Motor neuron (in vitro differentiated cells): ENCODE results near the gene TBX2. TPM values are rescaled to one million over a fixed set of nuclear protein-coding genes. Genes with fewer than 3 reads are reported as not detected.
A peak's percentile ranks its signal among the peaks of the same experiment; 100 is the strongest.

Source experiments
- ATAC-seq, 8 experiments: fragments of 200-7000 bp; cut with Tn5 transposase; replicated peaks in 6 of 8; 2 replicates each; pipeline ENCODE4 v1.8.0; 2021; ENCODE audit warnings: mild to moderate bottlenecking in 8 of 8, moderate library complexity in 8 of 8
- H3K27ac ChIP-seq, 2 donors: fragments of 250-450 bp; sonication (Bioruptor Pico); 2 replicates each; pipeline ENCODE4 v1.9.0; 2021; ENCODE audit warnings: antibody characterized with exemption in 2 of 2, mild to moderate bottlenecking in 2 of 2, moderate library complexity in 1 of 2
- H3K4me1 ChIP-seq, 2 donors: fragments of 250-450 bp; sonication (Bioruptor Pico); replicated peaks in 1 of 2; 2 replicates each; pipeline ENCODE4 v1.6.1; 2021; ENCODE audit warnings: antibody characterized with exemption in 2 of 2, mild to moderate bottlenecking in 2 of 2, moderate library complexity in 1 of 2
- H3K4me3 ChIP-seq, 5 donors: fragments of 250-450 bp; sonication (Bioruptor Pico); 2 replicates each; pipeline ENCODE4 v1.9.0; 2021; ENCODE audit warnings: antibody characterized with exemption in 5 of 5, mild to moderate bottlenecking in 5 of 5, moderate library complexity in 4 of 5
- WGBS, 10 experiments: fragments of 450-650 bp; shearing (Covaris generic); methylation state at CpG; one replicate each; pipeline ENCODE4 v1.0.0; 2022; 5-methylcytosine and 5-hydroxymethylcytosine counted together
- in situ Hi-C, 9 experiments: fragments of 400-800 bp; cut with MboI; loops; one replicate each; pipeline ENCODE4 v1.15.0; 2021; ENCODE audit warnings: low sequenced_read_pairs in 9 of 9, low pct_unique_long_range_greater_than_20kb in 2 of 9; ENCODE audit not compliant: unreplicated experiment in 9 of 9
- total RNA-seq, 8 experiments: library from RNA; unstranded; fragments of 300-600 nt; gene quantifications; 2 replicates each; pipeline versions ENCODE4 v1.2.3 to v1.2.4, GENCODE V29; 2022

Gene TBX2
- total RNA-seq, 8 experiments from 2014 or later, result 0.25 to 2.9 (median 2.1) TPM

- 47 to 87% (median 55%) methylated on average over 3 to 14 of the region's 41 CpGs; no CpG with 5 or more reads in 6 of the 10 experiments for WGBS, 10 experiments
- Histone ChIP-seq H3K27ac (no peak overlapping the region), H3K4me1 (peaks cover 2 to 3% of the 10 kb centered on the region in 2 donors), H3K4me3 (no peak overlapping the region)
- ATAC-seq, result peak in 2 of 8 experiments; percentile 1 to 19
- in situ Hi-C loops, result loop anchor here in 3 of 9 experiments (25.0 kb wide), 1 partner anchor 429 kb away; no protein-coding TSS in a partner anchor
Measured at GRCh38 chr17:61408151-61409041, 8.8 kb downstream of the TBX2 start.

DNA sequence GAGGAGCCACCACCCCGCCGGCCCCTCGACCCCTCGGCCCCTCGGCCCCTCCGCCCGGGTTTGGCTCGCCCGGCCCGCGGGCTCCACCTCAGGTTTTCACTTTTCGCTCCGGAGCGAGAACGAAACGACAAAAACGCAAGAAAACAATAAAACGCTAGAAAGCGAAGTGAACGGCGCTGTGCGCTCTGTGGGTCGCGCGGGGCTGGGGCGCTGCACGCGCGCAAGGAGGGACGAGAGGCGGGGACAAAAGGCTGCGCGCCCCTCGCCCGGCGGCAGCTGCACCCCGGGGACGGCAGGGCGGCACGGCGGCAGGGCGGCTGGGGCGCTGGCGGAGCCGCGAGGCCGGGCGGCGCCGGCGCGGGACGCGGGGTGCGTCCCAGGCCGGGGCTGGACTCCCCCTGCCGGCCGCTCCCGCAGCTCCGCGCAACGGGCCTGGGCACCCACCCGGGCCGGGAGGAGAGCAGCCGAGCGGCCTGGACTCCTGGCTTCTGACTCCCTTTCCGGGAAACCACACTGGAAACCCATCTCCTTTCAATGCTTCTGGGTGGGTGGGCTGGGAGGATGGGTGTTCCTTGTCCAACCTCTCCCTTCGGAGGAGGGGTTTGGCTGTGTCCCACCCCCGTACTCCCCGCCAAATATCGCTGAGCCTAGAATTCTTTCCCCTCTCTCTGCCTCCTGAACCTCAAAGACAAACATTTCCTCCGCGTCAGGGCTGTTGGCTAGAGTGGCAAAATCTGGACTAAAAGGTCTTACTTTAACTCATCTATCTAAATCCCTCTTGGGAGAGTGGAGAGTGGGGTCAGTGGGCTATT, 9.9 kb downstream of the TBX2 start:
- ATAC-seq, result peak; percentile 29 to 76 (median 51)
- in situ Hi-C loops, result loop anchor here in 4 of 9 experiments (10.0 to 25.0 kb wide), 3 partner anchors 145 to 435 kb away; no protein-coding TSS in a partner anchor
- 0 to 48% (median 7%) methylated on average over 2 to 13 of the region's 73 CpGs; no CpG with 5 or more reads in 6 of the 10 experiments for WGBS, 10 experiments
- Histone ChIP-seq H3K4me1 (peaks cover 0 to 2% of the 10 kb centered on the region in 2 donors), H3K27ac (no peak overlapping the region), H3K4me3 (peak overlapping the region; percentile 38 to 50 (median 44))

DNA sequence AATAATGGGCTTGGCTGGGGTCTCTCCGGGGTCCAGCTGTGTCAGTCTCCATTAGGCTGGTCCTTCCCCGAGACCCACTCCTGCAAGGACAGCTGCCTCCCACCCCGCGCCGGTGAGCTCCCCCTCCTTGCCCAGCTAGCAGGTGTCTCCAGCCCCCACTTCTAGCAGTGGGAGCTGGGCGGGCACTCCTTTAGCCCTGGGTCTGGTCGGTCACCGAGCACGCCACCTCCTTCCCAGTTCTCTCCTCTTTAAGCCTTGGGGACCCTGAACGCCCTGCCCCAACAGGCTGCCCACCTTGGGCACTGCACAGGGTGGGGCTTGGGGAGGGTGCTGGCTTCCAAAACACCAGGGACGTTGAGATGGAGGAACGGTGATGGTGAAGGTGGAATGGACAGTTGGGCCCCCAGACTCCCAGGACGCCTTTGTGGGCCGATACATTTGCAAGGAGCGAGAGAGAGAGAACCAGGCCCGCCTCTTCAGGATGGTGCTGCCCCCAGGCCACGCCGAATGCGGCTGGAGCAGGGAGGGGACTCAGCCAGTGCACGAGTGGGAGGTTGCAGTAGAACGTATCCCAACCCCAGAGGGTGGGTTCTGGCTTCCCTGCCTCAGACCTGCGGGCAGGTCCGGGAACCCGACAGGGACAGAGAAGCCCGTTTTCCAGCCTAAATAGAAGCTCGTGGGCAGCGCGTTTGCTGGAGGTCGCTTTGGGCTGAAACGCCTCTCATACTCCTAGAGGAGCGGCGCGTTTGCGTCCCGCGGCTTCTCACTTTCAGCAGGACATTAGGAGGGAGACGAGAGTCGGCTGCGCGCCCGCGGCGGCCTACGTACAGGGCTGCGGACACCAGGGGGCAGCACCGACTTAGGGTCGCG, 10.7 kb downstream of the TBX2 start:
- H3K4me3 ChIP-seq, result peak overlapping the region in 4 of 5 donors; percentile 21 to 41 (median 37)
- in situ Hi-C loops, result loop anchor here in 4 of 9 experiments (10.0 to 25.0 kb wide), 3 partner anchors 144 to 434 kb away; no protein-coding TSS in a partner anchor
- H3K27ac ChIP-seq, result no peak overlapping the region
- peak in 4 of 8 experiments; percentile 24 to 35 (median 29) for ATAC-seq
- 35 to 90% (median 58%) methylated on average over 1 to 12 of the region's 48 CpGs; no CpG with 5 or more reads in 6 of the 10 experiments for WGBS, 10 experiments
- H3K4me1 ChIP-seq, result no peaks in the 10 kb centered on the region

- H3K27ac ChIP-seq, result no peak overlapping the region
- no CpG with 5 or more reads among the region's 29 CpGs for WGBS, 10 experiments
- in situ Hi-C loops, result loop anchor here in 4 of 9 experiments (10.0 to 25.0 kb wide), 3 partner anchors 144 to 434 kb away; no protein-coding TSS in a partner anchor
- no peaks in the 10 kb centered on the region for H3K4me1 ChIP-seq
- ATAC-seq, result no peak
- peak overlapping the region; percentile 34 to 41 (median 40) for H3K4me3 ChIP-seq
Measured at GRCh38 chr17:61411011-61411260, 11.3 kb downstream of the TBX2 start.

DNA sequence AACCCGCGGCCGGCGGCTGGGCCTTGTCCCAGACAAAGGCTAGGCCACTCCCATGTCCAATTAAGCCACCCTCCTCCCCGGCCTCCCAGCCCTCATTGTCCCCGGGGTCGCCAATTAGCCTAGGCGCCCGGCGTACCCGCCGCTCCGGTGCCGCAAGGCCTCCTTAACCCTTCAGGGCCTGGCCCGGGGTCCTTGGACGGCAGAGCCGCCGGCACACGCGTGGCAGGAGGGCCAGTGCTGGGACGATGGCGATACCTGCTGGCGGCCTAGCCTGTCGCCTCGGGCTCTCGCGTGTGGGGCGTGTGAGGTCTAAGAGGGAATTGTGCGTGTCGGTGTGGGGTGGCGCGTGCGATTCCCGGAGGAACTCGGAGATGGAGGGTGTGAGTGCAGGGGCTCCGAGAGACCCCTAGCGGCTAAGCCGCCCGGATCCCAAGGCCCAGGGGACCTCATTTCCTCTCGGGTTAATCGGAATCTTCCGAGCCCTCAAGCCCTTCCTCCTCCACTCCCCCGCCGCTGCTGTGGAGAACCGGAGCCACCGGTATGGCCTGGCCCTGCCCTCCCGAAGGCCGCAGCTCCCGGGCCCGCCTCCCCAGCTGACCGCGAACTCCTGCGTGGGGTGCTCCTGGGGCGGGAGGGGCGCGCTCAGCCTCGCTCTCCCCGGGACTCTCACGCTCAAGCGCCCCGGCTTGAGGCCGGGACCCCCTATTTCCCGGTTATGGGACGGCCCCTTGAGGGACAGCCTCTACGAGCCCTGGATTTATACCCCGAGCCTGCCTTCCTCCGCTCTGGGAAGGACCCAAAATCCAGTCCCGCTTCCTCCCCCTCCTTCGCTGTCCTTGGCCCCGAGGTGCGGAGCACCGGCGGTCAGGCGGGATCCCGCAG, 11.9 kb downstream of the TBX2 start:
- Histone ChIP-seq H3K4me1 (peaks cover 0 to 2% of the 10 kb centered on the region in 2 donors), H3K4me3 (peak overlapping the region; percentile 34 to 41 (median 40)), H3K27ac (no peak overlapping the region)
- in situ Hi-C loops, result loop anchor here in 4 of 9 experiments (10.0 to 25.0 kb wide), 3 partner anchors 143 to 433 kb away; no protein-coding TSS in a partner anchor
- WGBS, 10 experiments, result 5 to 33% (median 25%) methylated on average over 3 to 16 of the region's 75 CpGs; no CpG with 5 or more reads in 4 of the 10 experiments
- peak in 6 of 8 experiments; percentile 5 to 47 (median 14) for ATAC-seq

DNA sequence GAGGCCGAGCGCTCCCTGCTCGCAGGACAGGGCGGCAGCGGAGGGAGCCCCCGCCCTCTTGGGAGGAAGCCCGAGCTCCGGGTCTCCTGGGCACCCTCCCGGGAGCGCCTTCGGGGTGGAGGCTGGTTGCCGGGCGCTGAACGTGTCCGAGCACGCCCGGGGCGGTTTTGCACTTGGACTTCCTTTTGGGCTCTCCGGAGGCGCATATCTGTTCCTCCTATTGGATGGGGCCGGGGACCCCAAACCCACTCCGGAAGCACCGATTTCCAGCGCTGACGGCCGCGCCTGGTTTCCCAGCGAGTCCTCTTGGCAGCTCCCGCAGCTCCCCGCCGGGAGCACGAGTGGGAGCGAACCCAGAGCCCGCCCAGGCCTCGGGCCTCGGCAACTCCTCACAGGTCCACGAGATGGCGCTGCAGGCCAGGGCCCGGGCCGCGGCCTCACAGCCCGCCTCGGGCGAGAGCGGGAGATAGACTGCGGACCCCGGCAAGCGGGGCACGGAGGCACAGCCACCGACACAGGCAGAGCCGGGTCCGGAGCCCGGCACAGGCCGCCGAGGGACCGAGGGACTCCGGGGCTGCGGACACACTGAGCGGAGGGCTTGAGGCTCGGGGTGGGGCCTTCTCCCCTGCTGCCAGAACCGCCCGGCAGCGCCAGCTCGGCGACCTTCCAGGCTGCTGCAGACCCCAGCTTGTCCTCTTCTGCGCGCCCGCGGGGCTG, 12.7 kb downstream of the TBX2 start:
- peaks cover 0 to 3% of the 10 kb centered on the region in 2 donors for H3K4me1 ChIP-seq
- in situ Hi-C loops, result loop anchor here in 4 of 9 experiments (10.0 to 25.0 kb wide), 3 partner anchors 142 to 432 kb away; no protein-coding TSS in a partner anchor
- no peak overlapping the region for H3K27ac ChIP-seq
- ATAC-seq, result peak; percentile 44 to 81 (median 75)
- WGBS, 10 experiments, result 0% methylated on average over 2 to 24 of the region's 69 CpGs; no CpG with 5 or more reads in 8 of the 10 experiments
- peak overlapping the region; percentile 34 to 41 (median 40) for H3K4me3 ChIP-seq

- Histone ChIP-seq H3K4me3 (peak overlapping the region; percentile 34 to 41 (median 40)), H3K27ac (no peak overlapping the region), H3K4me1 (peaks cover 0 to 3% of the 10 kb centered on the region in 2 donors)
- ATAC-seq, result no peak
- in situ Hi-C loops, result loop anchor here in 4 of 9 experiments (10.0 to 25.0 kb wide), 3 partner anchors 142 to 432 kb away; no protein-coding TSS in a partner anchor
- 73 to 88% methylated on average over 3 of the region's 38 CpGs; no CpG with 5 or more reads in 8 of the 10 experiments for WGBS, 10 experiments
Measured at GRCh38 chr17:61412860-61413660, 13.4 kb downstream of the TBX2 start.

GRCh38 chr17:61413661-61414126, 14.1 kb downstream of the TBX2 start:
- no peak for ATAC-seq
- no peak overlapping the region for H3K4me3 ChIP-seq

GRCh38 chr17:61414141-61414935, 14.7 kb downstream of the TBX2 start:
- WGBS, 10 experiments, result 55 to 92% (median 86%) methylated on average over 1 to 14 of the region's 16 CpGs; no CpG with 5 or more reads in 2 of the 10 experiments
- Histone ChIP-seq H3K27ac (no peak overlapping the region), H3K4me3 (no peak overlapping the region), H3K4me1 (peaks cover 0 to 3% of the 10 kb centered on the region in 2 donors)
- in situ Hi-C loops, result loop anchor here in 4 of 9 experiments (10.0 to 25.0 kb wide), 3 partner anchors 140 to 430 kb away; no protein-coding TSS in a partner anchor
- ATAC-seq, result no peak

More at GRCh38 chr17:61413661-61414126, 14.1 kb downstream of the TBX2 start:
- H3K27ac ChIP-seq, result no peak overlapping the region
- WGBS, 10 experiments, result 67 to 100% (median 89%) methylated on average over 1 to 4 of the region's 8 CpGs; no CpG with 5 or more reads in 4 of the 10 experiments
- in situ Hi-C loops, result loop anchor here in 4 of 9 experiments (10.0 to 25.0 kb wide), 3 partner anchors 141 to 431 kb away; no protein-coding TSS in a partner anchor
- H3K4me1 ChIP-seq, result peaks cover 0 to 3% of the 10 kb centered on the region in 2 donors
